IMR-90 (cell line): Measurements from ENCODE around the gene RBM10.

Experiments used
- CEBPB ChIP-seq: IDR thresholded peaks from 2 replicates; pipeline ENCODE4 v1.6.1; 2012; ENCODE audit warnings: low read depth, low read length, improper control_type of control experiment
- CTCF ChIP-seq: conservative IDR thresholded peaks from 2 replicates; pipeline ENCODE4 v1.5.1; 2012; ENCODE audit warnings: mild to moderate bottlenecking, low read depth, low read length, improper control_type of control experiment
- FOS ChIP-seq: fragments of 150-350 bp; IDR thresholded peaks from 2 replicates; pipeline ENCODE4 v1.6.1; 2016; ENCODE audit warnings: low read depth, low read length
- MAFK ChIP-seq: IDR thresholded peaks from 2 replicates; pipeline ENCODE4 v1.6.1; 2012; ENCODE audit warnings: low read depth, low read length, improper control_type of control experiment
- MAZ ChIP-seq: IDR thresholded peaks from 2 replicates; pipeline ENCODE4 v1.6.1; 2012; ENCODE audit warnings: low read depth, mild to moderate bottlenecking, low read length, improper control_type of control experiment, moderate library complexity, borderline replicate concordance
- MXI1 ChIP-seq: IDR thresholded peaks from 2 replicates; pipeline ENCODE4 v1.6.1; 2012; ENCODE audit warnings: low read depth, mild to moderate bottlenecking, low read length, moderate library complexity, borderline replicate concordance
- NFE2L2 ChIP-seq: fragments of 150-350 bp; IDR thresholded peaks from 2 replicates; pipeline ENCODE4 v1.6.1; 2016; ENCODE audit warnings: low read depth, mild to moderate bottlenecking, low read length
- POLR2A ChIP-seq: IDR thresholded peaks from 2 replicates; pipeline ENCODE4 v1.6.1; 2012; ENCODE audit warnings: mild to moderate bottlenecking, low read depth, low read length
- RAD21 ChIP-seq: IDR thresholded peaks from 2 replicates; pipeline ENCODE4 v1.6.1; 2012; ENCODE audit warnings: low read length, improper control_type of control experiment
- RCOR1 ChIP-seq: IDR thresholded peaks from 2 replicates; pipeline ENCODE4 v1.6.1; 2012; ENCODE audit warnings: mild to moderate bottlenecking, low read length, improper control_type of control experiment; ENCODE audit not compliant: insufficient replicate concordance
- RFX5 ChIP-seq: IDR thresholded peaks from 2 replicates; pipeline ENCODE4 v1.8.0; 2012; ENCODE audit warnings: low read depth, mild to moderate bottlenecking, low read length, moderate library complexity
- SMC3 ChIP-seq: fragments of 150-350 bp; IDR thresholded peaks from 2 replicates; pipeline ENCODE4 v1.6.1; 2016; ENCODE audit warnings: low read depth, mild to moderate bottlenecking, antibody characterized with exemption, low read length, moderate library complexity
- TF ChIP-seq, protein P1 (sequence below): fragments of 150-350 bp; IDR thresholded peaks from 2 replicates; pipeline ENCODE4 v1.6.1; 2016; ENCODE audit warnings: low read depth, mild to moderate bottlenecking, low read length, moderate library complexity, borderline replicate concordance

DNA sequence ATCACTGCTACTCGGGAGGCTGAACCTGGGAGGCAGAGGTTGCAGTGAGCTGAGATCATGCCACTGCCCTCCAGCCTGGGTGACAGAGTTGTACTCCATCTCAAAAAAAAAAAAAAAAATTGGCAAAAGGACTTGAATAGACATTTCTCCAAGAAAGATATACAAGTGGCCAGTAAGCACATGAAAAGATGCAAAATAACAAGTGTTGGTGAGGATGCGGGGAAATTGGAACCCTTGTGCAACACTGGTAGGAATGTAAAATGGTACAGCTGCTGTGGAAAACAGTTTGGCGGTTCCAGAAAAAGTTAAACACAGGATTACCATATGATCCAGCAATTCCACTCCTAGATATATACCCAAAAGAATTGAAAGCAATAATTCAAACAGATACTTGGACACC is 19.4 kb downstream of the RBM10 start:
- TF ChIP-seq CTCF, result no peak
- TF ChIP-seq POLR2A, result no peak
- no peak for TF ChIP-seq MAFK
- TF ChIP-seq RCOR1, result no peak
- TF ChIP-seq, protein P1, sequence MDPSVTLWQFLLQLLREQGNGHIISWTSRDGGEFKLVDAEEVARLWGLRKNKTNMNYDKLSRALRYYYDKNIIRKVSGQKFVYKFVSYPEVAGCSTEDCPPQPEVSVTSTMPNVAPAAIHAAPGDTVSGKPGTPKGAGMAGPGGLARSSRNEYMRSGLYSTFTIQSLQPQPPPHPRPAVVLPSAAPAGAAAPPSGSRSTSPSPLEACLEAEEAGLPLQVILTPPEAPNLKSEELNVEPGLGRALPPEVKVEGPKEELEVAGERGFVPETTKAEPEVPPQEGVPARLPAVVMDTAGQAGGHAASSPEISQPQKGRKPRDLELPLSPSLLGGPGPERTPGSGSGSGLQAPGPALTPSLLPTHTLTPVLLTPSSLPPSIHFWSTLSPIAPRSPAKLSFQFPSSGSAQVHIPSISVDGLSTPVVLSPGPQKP, result no peak
- no peak for TF ChIP-seq FOS
- TF ChIP-seq SMC3, result no peak
- no peak for TF ChIP-seq MAZ
- TF ChIP-seq NFE2L2, result no peak
- no peak for TF ChIP-seq MXI1
- TF ChIP-seq CEBPB, result no peak
- no peak for TF ChIP-seq RFX5
- no peak for TF ChIP-seq RAD21
